AG04450 (cell line): Measurements from ENCODE around the gene STAB2. TPM values are rescaled to one million over a fixed set of nuclear protein-coding genes. Genes with fewer than 3 reads are reported as not detected.
A peak's percentile ranks its signal among the peaks of the same experiment; 100 is the strongest.

Source experiments
- CTCF ChIA-PET: fragments of 300-600, 350-600 bp; formaldehyde crosslinking; extraction: SDS; loops from one replicate; lab custom pipeline; 2022; ENCODE audit warnings: antibody characterized with exemption, inconsistent platforms; lab: Charles Lee
- POLR2A ChIA-PET: fragments of 350-600 bp; formaldehyde crosslinking; extraction: SDS; loops from one replicate; lab custom pipeline; 2021; ENCODE audit warnings: antibody characterized with exemption, inconsistent platforms; lab: Yijun Ruan, JAX
- DNase-seq: peaks from one replicate; pipeline ENCODE4 v3.0.0-alpha.2; 2011; ENCODE audit warnings: low read depth, low spot score
- H3K27ac ChIP-seq: one replicate; pipeline ENCODE4 v1.5.1; 2012; ENCODE audit warnings: low read depth, low read length, control low read depth
- H3K27me3 ChIP-seq: one replicate; pipeline ENCODE4 v1.6.0; 2012; ENCODE audit warnings: low read length; ENCODE audit not compliant: control insufficient read depth, insufficient read depth
- H3K4me3 ChIP-seq: 2 replicates; pipeline ENCODE4 v1.5.1; 2011; ENCODE audit warnings: mild to moderate bottlenecking, low read depth, low read length, control low read depth
- H3K9me3 ChIP-seq: 2 replicates; pipeline ENCODE4 v1.5.1; 2012; ENCODE audit warnings: low read length; ENCODE audit not compliant: control insufficient read depth, insufficient read depth
- polyA plus RNA-seq: library from polyadenylated mRNA; depleted of rRNA; stranded (reverse); fragments of >200 nt; gene quantifications from 2 replicates; pipeline ENCODE4 v1.2.3, GENCODE V29; 2011
- TF ChIP-seq, protein P1 (sequence below): IDR thresholded peaks from 2 replicates; pipeline ENCODE4 v1.5.1; 2011; ENCODE audit warnings: low read depth, low read length, control low read depth, inconsistent platforms

The STAB2 gene
- polyA plus RNA-seq, 1 experiment, result not detected

GRCh38 chr12:103547376-103547775 lies 39.7 kb upstream of the STAB2 start:
- Histone ChIP-seq H3K4me3 (no peak overlapping the region), H3K27ac (no peak overlapping the region), H3K9me3 (no peaks in the 10 kb centered on the region), H3K27me3 (peaks cover 2% of the 10 kb centered on the region)
- no peak for DNase-seq
- ChIA-PET CTCF (interaction anchor here (1.0 to 5.1 kb wide), 11 partner anchors 12 to 664 kb away, joined by 3 to 159 read pairs (median 4); partner anchors contain the start of gene C12orf42), POLR2A (no interaction called here)
- TF ChIP-seq, protein P1, sequence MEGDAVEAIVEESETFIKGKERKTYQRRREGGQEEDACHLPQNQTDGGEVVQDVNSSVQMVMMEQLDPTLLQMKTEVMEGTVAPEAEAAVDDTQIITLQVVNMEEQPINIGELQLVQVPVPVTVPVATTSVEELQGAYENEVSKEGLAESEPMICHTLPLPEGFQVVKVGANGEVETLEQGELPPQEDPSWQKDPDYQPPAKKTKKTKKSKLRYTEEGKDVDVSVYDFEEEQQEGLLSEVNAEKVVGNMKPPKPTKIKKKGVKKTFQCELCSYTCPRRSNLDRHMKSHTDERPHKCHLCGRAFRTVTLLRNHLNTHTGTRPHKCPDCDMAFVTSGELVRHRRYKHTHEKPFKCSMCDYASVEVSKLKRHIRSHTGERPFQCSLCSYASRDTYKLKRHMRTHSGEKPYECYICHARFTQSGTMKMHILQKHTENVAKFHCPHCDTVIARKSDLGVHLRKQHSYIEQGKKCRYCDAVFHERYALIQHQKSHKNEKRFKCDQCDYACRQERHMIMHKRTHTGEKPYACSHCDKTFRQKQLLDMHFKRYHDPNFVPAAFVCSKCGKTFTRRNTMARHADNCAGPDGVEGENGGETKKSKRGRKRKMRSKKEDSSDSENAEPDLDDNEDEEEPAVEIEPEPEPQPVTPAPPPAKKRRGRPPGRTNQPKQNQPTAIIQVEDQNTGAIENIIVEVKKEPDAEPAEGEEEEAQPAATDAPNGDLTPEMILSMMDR, result no peak

DNA sequence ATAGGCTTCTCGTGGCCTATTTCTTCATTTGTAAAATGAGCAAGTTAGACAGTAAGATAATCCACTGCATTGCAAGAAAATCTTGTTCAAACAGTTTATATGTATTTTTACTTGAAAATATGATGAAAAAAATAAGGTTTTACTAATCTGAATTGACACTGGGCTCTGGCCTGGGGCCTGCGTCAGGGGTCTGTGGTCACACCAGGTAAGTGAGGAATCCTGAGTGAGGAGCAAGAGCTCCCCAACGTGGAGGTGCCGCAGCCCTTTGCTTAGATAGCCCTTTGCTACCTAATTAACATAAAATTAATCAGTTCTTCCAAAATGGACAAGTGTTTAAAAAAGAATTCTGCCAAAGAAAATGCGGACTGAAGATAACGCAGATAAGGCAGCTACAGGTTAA lies 39.1 kb upstream of the STAB2 start:
- no peak overlapping the region for H3K27ac ChIP-seq
- H3K9me3 ChIP-seq, result no peaks in the 10 kb centered on the region
- no peak for DNase-seq
- POLR2A ChIA-PET, result no interaction called here
- no peak overlapping the region for H3K4me3 ChIP-seq
- TF ChIP-seq, protein P1, result no peak
- H3K27me3 ChIP-seq, result peaks cover 4% of the 10 kb centered on the region
- CTCF ChIA-PET, result interaction anchor here (0.6 to 5.1 kb wide), 29 partner anchors 8 to 1608 kb away, joined by 3 to 159 read pairs (median 4); partner anchors contain the start of gene C12orf42

DNA sequence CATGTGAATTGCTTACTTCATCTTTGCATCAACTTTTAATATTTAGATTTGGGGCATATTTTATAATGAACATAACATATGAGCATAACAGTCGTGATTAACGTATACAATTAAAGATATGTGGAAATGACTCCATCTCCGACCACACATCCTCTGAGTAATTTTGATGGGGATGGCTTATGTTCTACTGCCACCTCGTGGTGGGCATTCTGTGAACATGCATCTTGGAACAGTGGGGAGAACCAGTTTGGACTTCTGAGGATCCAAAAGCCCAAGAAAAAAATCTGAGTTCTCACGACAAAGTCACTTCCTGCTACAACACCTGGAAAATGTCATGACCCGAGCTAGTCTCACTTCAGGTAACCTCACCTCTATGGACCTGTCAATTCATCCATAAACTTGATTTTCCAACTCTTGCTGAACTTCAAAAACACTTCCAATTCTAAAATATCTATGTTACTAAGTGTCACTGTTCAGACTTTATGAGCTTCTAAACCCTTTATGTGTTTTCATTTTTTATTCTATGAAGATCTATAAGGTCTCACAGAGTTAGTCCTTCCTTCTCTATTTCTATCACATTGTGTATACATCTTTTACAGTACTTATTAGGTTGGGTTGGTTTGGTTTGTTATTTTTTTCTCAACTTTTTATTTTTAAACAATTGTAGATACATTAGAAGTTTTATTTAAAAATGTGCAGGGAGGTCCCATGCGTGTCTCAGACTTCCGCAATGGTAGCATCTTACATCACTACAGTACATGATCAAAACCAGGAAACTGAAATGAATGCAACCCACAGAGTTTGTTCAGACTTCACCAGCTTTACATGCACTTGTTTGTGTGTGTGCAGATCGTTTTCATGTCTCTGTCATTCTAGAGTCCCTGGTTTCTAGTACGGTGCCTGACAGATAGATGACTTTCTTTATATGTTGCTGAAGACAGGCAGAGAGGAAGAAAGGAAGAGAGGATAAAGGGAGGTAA lies 38.2 kb upstream of the STAB2 start:
- POLR2A ChIA-PET, result no interaction called here
- peak; percentile 36 for DNase-seq
- no peak overlapping the region for H3K27ac ChIP-seq
- H3K27me3 ChIP-seq, result peaks cover 5% of the 10 kb centered on the region
- H3K4me3 ChIP-seq, result no peak overlapping the region
- TF ChIP-seq, protein P1, result peak; percentile 92
- no peaks in the 10 kb centered on the region for H3K9me3 ChIP-seq
- CTCF ChIA-PET, result interaction anchor here (0.6 to 5.1 kb wide), 34 partner anchors 8 to 1609 kb away, joined by 3 to 159 read pairs (median 4); partner anchors contain the start of gene C12orf42

DNA sequence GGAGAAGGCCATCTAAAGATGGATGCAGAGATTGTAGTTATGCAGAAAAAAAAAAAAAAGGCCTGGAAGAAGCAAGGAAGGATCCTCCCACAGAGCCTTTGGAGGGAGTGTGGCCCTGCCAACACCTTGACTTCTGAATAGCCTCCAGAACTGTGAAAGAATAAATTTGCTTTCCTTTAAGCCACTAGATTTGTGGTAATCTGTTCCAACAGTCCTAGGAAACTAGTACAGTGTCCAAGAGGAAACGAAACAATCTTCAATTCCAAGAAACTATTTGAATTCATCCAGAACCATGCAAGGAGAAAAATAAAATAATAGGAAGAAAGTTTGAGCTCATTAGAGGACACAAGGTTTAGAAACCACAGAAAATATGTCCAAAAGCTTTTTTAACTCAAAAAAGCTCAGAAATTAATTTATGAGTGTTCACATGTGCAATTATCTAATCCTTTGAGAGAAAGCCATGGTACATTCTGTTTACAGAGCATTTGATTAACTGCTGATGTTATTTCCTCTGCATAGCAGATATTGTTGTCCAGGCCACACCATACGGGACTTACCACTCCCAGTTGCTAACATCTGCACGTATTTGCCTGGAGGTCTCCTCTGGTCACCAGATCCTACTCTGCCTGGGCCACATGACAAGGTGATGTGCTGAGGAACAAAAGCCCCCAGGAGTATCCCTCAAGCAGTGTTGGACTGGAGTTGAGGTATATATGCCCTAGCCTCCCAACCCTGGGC lies 30.0 kb upstream of the STAB2 start:
- CTCF ChIA-PET, result interaction anchor here (1.0 to 1.5 kb wide), 2 partner anchors 8 to 9 kb away, joined by 4 to 7 read pairs; no protein-coding TSS in a partner anchor
- Histone ChIP-seq H3K27ac (no peak overlapping the region), H3K9me3 (no peaks in the 10 kb centered on the region), H3K27me3 (peaks cover 5% of the 10 kb centered on the region), H3K4me3 (no peak overlapping the region)
- DNase-seq, result no peak
- POLR2A ChIA-PET, result no interaction called here
- TF ChIP-seq, protein P1, result no peak
